Thyroid gland (tissue), 4 donors: ENCODE results near the gene FANCD2. TPM values are rescaled to one million over a fixed set of nuclear protein-coding genes. Genes with fewer than 3 reads are reported as not detected.

Experiments used
- DNase-seq, 2 donors: peaks; one replicate each; pipeline ENCODE4 v3.0.0-alpha.2; 2019
- H3K27ac ChIP-seq, 3 donors: fragments of 200-600 bp; sonication (generic); 1 replicate in 2 of 3; 2 replicates in 1 of 3; pipeline ENCODE4 v1.5.1; 2016 to 2019; ENCODE audit warnings: mild to moderate bottlenecking in 1 of 3, moderate library complexity in 1 of 3
- H3K27me3 ChIP-seq: fragments of 200-600 bp; sonication (generic); one replicate; pipeline ENCODE4 v1.5.1; 2019
- H3K36me3 ChIP-seq, 2 donors: fragments of 200-600 bp; sonication (generic); one replicate each; pipeline ENCODE4 v1.5.1; 2016 to 2019
- H3K4me1 ChIP-seq, 2 donors: fragments of 200-600 bp; sonication (generic); one replicate each; pipeline ENCODE4 v1.5.1; 2017 to 2019
- H3K4me3 ChIP-seq, 3 donors: fragments of 200-600 bp; sonication (generic); replicated peaks in 1 of 3; 1 replicate in 2 of 3; 2 replicates in 1 of 3; pipeline ENCODE4 v1.5.1; 2016; ENCODE audit warnings: mild to moderate bottlenecking in 1 of 3
- H3K9me3 ChIP-seq: fragments of 200-600 bp; sonication (generic); one replicate; pipeline ENCODE4 v1.5.1; 2017
- CTCF ChIP-seq, 6 experiments: fragments of 200-600 bp in 3 of 6; fragments of 450-650 bp in 3 of 6; sonication (generic) in 3 of 6; IDR thresholded peaks; one replicate each; pipeline ENCODE4 v1.5.1; 2016 to 2019; ENCODE audit warnings: antibody characterized with exemption in 6 of 6, mild to moderate bottlenecking in 2 of 6, inconsistent platforms in 1 of 6, moderate library complexity in 1 of 6
- POLR2A ChIP-seq, 2 donors: fragments of 450-650 bp; IDR thresholded peaks; one replicate each; pipeline ENCODE4 v1.6.1; 2017; ENCODE audit warnings: antibody characterized with exemption in 2 of 2, mild to moderate bottlenecking in 2 of 2, moderate library complexity in 1 of 2
- WGBS, 2 donors: methylation state at CpG; one replicate each; pipeline ENCODE4 v1.1.5; 2017; 5-methylcytosine and 5-hydroxymethylcytosine counted together
- intact Hi-C: fragments of 100-400 bp; cut with DNase I; formaldehyde crosslinking; loops from one replicate; pipeline ENCODE4 v1.15.1; 2023
- small RNA-seq: library from RNA; depleted of rRNA; stranded (forward); fragments of <200 nt; gene quantifications from one replicate; pipeline ENCODE3, GENCODE V24; 2016
- total RNA-seq, 4 donors: library from RNA; depleted of rRNA; stranded (reverse); fragments of >200 nt; gene quantifications; one replicate each; pipeline ENCODE4 v1.2.3, GENCODE V29; 2016

Gene FANCD2
- total RNA-seq, 4 donors from 2014 or later: 2.0 to 7.9 (median 4.4) TPM

GRCh38 chr3:10150987-10151386, 124.8 kb downstream of the FANCD2 start:
- H3K36me3 ChIP-seq: peaks cover 22 to 46% of the 10 kb centered on the region in 2 donors
- intact Hi-C loops: no loop called here

More at GRCh38 chr3:10150987-10151386, 124.8 kb downstream of the FANCD2 start:
- no peak overlapping the region for H3K4me3 ChIP-seq
- no peaks in the 10 kb centered on the region for H3K27me3 ChIP-seq
- WGBS, 2 donors: 80 to 90% methylated on average over 6 of the region's 6 CpGs
- TF ChIP-seq POLR2A (IDR thresholded peaks at IDR 0.05) (no peak), CTCF (IDR thresholded peaks at IDR 0.05) (no peak)
- no peak overlapping the region for H3K27ac ChIP-seq
- H3K4me1 ChIP-seq: no peaks in the 10 kb centered on the region
- no peaks in the 10 kb centered on the region for H3K9me3 ChIP-seq
- no peak for DNase-seq

Small RNA genes lying within 50 kb of the gene (small RNA-seq; reads per million reads assigned to genes)
- gene CYCSP10 (not detected), gene RNU6-670P (not detected)

Other genes starting within 250 kb of the FANCD2 start
- 10 to 100 TPM; 64.2 to 93.3 (median 83.3) TPM for gene TADA3, start 234.0 kb upstream of the FANCD2 start, total RNA-seq
- 100 to 1,000 TPM; 155 to 232 (median 187) TPM for gene ARPC4, start 233.4 kb upstream of the FANCD2 start, total RNA-seq
- 10 to 100 TPM; 39.0 to 64.6 (median 56.9) TPM for gene TTLL3, start 216.2 kb upstream of the FANCD2 start, total RNA-seq
- 10 to 100 TPM; 36.2 to 49.7 (median 37.5) TPM for gene RPUSD3, start 182.4 kb upstream of the FANCD2 start, total RNA-seq
- gene CIDEC, start 146.2 kb upstream of the FANCD2 start, total RNA-seq: 1 to 10 TPM; 2.2 to 9.4 (median 3.0) TPM
- gene JAGN1, start 135.8 kb upstream of the FANCD2 start, total RNA-seq: 10 to 100 TPM; 18.9 to 37.5 (median 32.7) TPM
- 1 to 10 TPM; 3.7 to 8.1 (median 6.7) TPM for gene IL17RE, start 123.6 kb upstream of the FANCD2 start, total RNA-seq
- gene IL17RC, start 109.3 kb upstream of the FANCD2 start, total RNA-seq: 10 to 100 TPM; 64.2 to 70.2 (median 68.0) TPM
- 100 to 1,000 TPM in 2 of 4 donors, 10 to 100 TPM in 2; 57.3 to 192 (median 96.7) TPM for gene CRELD1, start 92.6 kb upstream of the FANCD2 start, total RNA-seq
- gene PRRT3, start 74.0 kb upstream of the FANCD2 start, total RNA-seq: 1 to 10 TPM; 2.8 to 8.5 (median 6.6) TPM
- gene EMC3, start 39.6 kb upstream of the FANCD2 start, total RNA-seq: 100 to 1,000 TPM in 2 of 4 donors, 10 to 100 TPM in 2; 53.1 to 160 (median 117) TPM
- not detected for gene FANCD2OS, start 81.8 kb downstream of the FANCD2 start, total RNA-seq
- 100 to 1,000 TPM in 2 of 4 donors, 10 to 100 TPM in 2; 80.6 to 158 (median 108) TPM for gene BRK1, start 89.2 kb downstream of the FANCD2 start, total RNA-seq
- gene VHL, start 115.3 kb downstream of the FANCD2 start, total RNA-seq: 10 to 100 TPM; 55.0 to 60.1 (median 58.5) TPM
- 1 to 10 TPM; 5.0 to 9.1 (median 7.4) TPM for gene IRAK2, start 138.5 kb downstream of the FANCD2 start, total RNA-seq
- gene TATDN2, start 222.0 kb downstream of the FANCD2 start, total RNA-seq: 10 to 100 TPM; 21.4 to 37.1 (median 30.1) TPM